22Rv1 (cell line): Measurements from ENCODE around the gene TMEM129.

ENCODE experiments used
- H3K27ac ChIP-seq: fragments of 450-650 bp; 2 replicates; pipeline ENCODE4 v1.5.1; 2017
- ZFX ChIP-seq: fragments of 450-650 bp; IDR thresholded peaks from 2 replicates; pipeline ENCODE4 v1.6.1; 2017; ENCODE audit warnings: antibody characterized with exemption, borderline replicate concordance
- TF ChIP-seq, protein P1 (sequence below): fragments of 450-650 bp; IDR thresholded peaks from 2 replicates; pipeline ENCODE4 v1.5.1; 2017; ENCODE audit warnings: mild to moderate bottlenecking

Gene TMEM129

DNA sequence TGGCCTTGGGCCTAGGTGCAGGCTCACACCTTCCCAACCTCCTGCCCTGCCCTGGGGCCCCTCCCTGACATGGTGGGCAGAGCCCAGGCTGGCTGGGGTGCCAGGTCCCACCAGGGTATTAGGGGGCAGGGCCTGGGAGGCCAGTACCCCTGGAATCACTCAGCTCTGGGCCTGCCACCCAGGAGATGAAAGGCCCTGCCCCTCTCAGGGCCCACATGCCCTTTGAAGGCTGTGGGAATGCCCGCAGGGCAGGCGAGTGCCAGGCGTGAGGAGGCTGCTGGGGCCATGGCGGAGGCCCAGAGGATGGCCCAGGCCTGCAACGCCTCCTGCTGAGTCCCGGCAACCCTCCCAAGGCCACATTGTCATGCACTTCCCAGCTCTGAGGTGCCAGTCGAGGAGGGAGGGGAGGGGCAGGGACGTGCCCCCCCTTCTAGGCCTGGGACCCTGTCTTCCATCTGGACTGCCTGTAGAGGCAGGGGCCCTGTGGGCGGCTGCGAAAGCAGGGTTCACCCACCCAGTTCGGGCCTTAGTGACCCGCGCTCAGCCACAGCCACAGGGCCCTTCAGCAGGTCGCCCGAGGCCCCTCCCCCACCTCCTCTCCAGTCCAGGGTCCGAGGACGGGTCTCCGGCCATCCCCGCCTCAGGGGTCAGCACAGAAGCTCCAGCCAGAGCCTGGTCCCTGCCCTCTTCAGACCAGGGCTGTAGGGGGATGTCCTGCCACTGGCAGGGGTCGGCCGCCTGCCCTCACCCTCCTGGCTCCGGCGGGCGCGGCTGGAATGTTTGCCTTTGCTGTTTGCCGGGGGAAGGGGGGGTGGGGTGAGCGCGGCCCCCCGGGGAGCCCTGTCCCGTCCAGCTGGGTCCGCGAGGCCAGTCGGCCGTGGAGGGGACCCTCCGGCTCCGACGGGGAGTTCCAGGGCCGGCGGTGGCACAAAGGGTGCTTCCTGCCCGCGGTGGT is 45.3 kb upstream of the TMEM129 start:
- H3K27ac ChIP-seq = no peak overlapping the region
- TF ChIP-seq, protein P1, sequence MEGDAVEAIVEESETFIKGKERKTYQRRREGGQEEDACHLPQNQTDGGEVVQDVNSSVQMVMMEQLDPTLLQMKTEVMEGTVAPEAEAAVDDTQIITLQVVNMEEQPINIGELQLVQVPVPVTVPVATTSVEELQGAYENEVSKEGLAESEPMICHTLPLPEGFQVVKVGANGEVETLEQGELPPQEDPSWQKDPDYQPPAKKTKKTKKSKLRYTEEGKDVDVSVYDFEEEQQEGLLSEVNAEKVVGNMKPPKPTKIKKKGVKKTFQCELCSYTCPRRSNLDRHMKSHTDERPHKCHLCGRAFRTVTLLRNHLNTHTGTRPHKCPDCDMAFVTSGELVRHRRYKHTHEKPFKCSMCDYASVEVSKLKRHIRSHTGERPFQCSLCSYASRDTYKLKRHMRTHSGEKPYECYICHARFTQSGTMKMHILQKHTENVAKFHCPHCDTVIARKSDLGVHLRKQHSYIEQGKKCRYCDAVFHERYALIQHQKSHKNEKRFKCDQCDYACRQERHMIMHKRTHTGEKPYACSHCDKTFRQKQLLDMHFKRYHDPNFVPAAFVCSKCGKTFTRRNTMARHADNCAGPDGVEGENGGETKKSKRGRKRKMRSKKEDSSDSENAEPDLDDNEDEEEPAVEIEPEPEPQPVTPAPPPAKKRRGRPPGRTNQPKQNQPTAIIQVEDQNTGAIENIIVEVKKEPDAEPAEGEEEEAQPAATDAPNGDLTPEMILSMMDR = no peak
- TF ChIP-seq ZFX = no peak

DNA sequence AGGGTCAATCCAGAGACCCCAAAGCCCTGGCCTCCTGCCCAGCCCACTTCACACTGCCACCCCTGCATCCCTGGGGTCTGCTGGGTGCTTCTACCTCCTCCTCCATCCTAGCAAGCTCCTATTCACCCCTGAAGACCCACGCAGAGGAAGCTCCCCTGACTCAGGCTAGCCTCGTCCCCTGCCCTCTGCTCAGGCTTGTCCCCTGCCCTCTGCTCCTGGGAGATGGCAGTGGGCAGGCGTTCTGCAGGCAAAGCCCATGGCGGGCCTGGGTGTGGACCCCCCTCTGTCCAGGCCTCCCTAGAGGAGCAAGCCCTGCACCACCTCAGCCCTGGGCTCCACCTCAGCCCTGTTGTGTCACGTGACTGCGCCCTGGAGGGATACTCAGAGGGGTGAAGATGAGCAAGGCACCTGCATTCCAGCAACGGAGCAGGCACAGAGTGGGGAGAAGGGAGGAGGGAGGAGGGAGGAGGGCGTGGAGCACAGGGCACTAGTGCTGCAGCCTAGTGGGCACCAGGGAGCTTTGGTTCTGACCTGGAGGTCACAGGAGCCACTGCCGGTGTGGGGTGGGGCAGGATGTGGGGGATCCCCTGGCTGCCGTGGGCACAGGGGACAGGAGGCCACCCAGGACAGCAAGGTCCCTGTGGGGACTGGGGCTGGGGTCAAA is 44.4 kb upstream of the TMEM129 start:
- TF ChIP-seq, protein P1 = no peak
- TF ChIP-seq ZFX = no peak
- H3K27ac ChIP-seq = no peak overlapping the region

DNA sequence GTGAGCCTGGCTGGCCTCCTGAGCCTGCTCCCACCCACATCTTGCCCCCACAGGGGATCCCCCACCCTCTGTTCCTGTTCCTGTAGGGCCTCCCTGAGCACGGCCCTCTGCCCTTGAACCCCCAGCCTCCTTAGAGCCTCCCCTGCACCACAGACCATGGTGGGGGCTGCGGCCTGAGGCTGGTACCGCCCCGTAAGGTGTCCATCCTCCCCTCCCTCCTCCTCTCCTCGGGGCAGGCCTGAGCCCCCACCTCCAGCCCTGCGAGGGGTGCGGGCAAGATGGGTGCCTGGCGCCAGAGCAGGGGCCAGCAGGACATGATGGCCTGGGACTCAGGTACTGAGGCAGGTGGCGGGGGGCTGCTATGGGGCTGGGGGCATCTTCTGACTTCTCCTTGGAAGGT is 43.5 kb upstream of the TMEM129 start:
- TF ChIP-seq ZFX = no peak
- TF ChIP-seq, protein P1 = no peak
- no peak overlapping the region for H3K27ac ChIP-seq

DNA sequence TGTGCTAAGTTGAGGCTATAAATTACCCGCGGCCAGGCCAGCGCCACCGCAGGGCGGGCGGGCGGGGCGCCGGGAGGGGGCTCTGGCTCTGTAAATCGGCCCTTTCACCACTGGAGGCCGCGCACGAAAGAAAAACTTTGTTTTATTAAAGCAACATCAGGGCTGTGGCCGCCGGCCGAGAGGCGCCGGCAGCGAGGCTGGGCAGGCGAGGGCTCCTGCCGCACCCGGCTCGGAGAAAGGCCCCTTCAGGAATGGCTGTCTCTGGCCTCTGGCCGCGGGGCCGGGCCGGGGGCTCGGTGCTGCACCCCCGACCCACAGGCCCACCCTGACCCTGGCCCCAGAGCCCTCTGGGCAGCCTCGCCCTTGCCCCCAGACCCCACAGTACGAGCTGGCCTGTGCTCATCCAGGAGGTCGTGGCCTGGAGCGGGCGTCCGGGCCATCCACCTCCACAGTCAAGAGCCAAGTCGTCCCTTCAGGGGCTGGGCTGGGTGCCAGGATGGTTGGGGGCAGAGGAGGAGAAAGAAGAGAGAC is 42.5 kb upstream of the TMEM129 start:
- TF ChIP-seq ZFX = no peak
- TF ChIP-seq, protein P1 = peak; percentile 17
- no peak overlapping the region for H3K27ac ChIP-seq

DNA sequence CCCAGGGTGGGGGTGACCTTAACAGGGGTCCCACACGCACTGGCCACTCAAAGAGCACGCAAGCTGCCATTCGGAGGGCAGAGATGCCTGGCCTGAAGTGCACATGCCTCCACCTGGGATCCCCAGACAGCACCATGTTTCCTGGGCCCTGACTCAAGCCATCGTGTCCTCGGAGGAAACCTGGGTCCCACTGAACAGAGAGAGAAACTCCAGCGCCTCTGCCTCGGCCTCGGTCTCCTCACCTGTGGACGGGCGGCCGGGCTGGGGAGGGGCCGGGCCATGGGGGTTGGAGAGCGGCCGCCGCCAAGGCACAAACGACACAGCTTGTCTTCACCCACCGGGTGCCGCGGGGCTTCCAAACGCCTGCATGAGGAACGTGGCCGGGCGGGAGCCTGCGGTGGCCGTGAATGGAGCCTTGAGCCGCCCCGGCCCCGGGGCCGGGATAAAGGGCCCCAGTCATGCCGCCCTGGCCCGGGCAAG is 42.0 kb upstream of the TMEM129 start:
- no peak overlapping the region for H3K27ac ChIP-seq
- TF ChIP-seq ZFX = no peak

DNA sequence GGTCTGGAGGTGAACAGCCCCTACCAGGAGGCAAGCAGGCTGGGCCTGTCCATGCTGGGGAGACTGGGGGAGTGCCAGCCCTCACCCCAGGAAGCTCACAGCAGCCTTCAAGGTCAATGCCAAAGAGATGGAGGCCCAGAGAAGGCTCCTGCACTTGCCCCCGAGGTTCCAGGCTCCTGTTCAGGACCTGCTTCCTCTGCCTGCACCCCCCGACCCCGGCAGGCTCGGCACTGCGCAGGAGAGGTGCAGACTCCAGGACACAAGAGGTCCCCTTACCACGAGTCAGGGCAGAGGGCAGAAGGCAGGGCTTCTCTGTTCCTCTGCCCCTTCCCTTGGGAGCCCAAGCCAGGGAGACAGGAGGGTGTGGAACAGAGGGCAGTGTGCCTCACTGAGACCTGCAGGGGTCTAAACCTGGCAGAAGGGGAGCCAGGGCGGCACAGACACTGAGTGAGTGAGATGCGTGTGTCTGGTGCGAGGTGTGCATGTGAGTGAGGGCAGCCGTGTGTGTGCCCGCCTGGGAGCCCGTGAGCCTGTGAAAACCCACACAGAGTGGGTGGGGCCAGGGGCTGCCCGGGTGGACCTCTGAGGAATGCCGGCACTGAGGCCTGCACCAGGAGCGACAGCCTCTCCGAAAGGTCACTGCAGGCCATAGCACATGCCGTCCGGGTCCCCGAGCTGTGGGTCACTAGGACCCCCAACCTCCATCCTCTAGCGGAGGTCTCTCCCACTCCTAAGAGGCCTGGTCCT is 41.3 kb upstream of the TMEM129 start:
- no peak overlapping the region for H3K27ac ChIP-seq
- TF ChIP-seq ZFX = no peak
- TF ChIP-seq, protein P1 = no peak

DNA sequence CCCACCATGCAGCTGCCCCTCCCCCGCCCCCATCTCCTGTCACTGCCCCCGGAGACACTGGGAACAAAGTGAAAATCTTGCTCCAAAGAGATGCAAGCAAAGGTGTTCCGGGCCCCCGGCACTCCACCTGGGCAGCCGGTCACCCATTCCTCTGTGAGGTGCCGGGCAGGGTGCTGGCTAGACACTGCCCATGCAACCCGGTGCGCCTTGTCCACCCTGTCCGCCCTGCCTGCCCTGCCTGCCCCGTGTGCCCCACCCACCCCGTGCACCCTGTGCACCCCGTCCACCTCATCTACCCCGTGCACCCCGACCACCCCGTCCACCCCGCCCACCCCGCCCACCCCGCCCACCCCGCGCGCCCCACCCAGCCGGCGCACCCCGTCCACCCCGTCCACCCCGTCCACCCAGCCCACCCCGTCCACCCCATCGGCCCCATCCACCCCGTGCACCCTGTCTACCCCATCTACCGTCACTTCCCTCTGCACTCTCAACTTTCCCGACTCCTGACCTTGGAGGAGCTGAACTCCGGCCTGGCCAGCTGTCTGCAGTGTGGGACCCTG is 40.1 kb upstream of the TMEM129 start:
- TF ChIP-seq, protein P1 = no peak
- no peak for TF ChIP-seq ZFX
- H3K27ac ChIP-seq = no peak overlapping the region
